Ascending aorta (tissue), 2 donors: Measurements from ENCODE around the gene NCK2. TPM values are rescaled to one million over a fixed set of nuclear protein-coding genes. Genes with fewer than 3 reads are reported as not detected.

Experiments used
- DNase-seq, 2 donors: peaks; one replicate each; pipeline ENCODE4 v3.0.0-alpha.2; 2019; ENCODE audit warnings: low spot score in 2 of 2
- H3K27ac ChIP-seq, 2 donors: fragments of 200-600 bp; sonication (generic); one replicate each; pipeline ENCODE4 v1.5.1; 2016 to 2017; ENCODE audit warnings: mild to moderate bottlenecking in 1 of 2
- H3K27me3 ChIP-seq: fragments of 200-600 bp; sonication (generic); one replicate; pipeline ENCODE4 v1.5.1; 2017
- H3K36me3 ChIP-seq, 2 donors: fragments of 200-600 bp; sonication (generic); one replicate each; pipeline ENCODE4 v1.5.1; 2016
- H3K4me1 ChIP-seq, 2 donors: fragments of 200-600 bp; sonication (generic); one replicate each; pipeline ENCODE4 v1.5.1; 2016 to 2017; ENCODE audit warnings: mild to moderate bottlenecking in 1 of 2
- H3K4me3 ChIP-seq, 2 donors: fragments of 200-600 bp; sonication (generic); one replicate each; pipeline ENCODE4 v1.5.1; 2016 to 2017; ENCODE audit warnings: mild to moderate bottlenecking in 1 of 2
- H3K9me3 ChIP-seq, 2 donors: fragments of 200-600 bp; sonication (generic); one replicate each; pipeline ENCODE4 v1.5.1; 2016
- intact Hi-C: fragments of 100-400 bp; cut with DNase I; formaldehyde crosslinking; loops from one replicate; pipeline ENCODE4 v1.15.1; 2023
- total RNA-seq: library from RNA; depleted of rRNA; stranded (reverse); fragments of >200 nt; gene quantifications from one replicate; pipeline ENCODE4 v1.1.0, GENCODE V29; 2016
- TF ChIP-seq, protein P1 (sequence below), 3 experiments: fragments of 200-600 bp in 2 of 3; fragments of 450-650 bp in 1 of 3; sonication (generic) in 2 of 3; IDR thresholded peaks; one replicate each; pipeline ENCODE4 v1.5.1; 2016 to 2019; ENCODE audit warnings: antibody characterized with exemption in 3 of 3, mild to moderate bottlenecking in 1 of 3, moderate library complexity in 1 of 3

NCK2 gene
- total RNA-seq, 1 donor from 2014 or later, result 57.6 TPM

DNA sequence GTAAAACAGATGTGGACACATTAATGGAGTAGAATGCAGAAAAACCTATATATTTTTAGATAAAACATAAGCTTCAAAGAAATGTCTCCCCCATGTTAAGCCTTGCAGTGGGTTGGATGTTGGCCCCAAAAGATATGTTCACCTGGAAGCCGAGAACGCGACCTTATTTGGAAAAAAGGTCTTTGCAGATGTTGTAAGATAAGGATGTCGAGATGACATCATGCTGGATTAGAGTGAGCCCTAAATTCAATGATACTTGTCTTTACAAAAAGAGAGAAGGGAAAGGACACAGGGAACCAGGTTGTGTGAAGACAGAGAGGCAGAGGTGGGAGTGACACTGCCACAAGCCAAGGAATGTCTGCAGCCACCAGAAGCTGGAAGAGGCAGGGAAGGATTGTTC is 3.1 kb upstream of the NCK2 start:
- H3K27ac ChIP-seq, result no peak overlapping the region
- H3K36me3 ChIP-seq, result no peaks in the 10 kb centered on the region
- DNase-seq, result no peak
- H3K27me3 ChIP-seq, result no peaks in the 10 kb centered on the region
- TF ChIP-seq, protein P1, sequence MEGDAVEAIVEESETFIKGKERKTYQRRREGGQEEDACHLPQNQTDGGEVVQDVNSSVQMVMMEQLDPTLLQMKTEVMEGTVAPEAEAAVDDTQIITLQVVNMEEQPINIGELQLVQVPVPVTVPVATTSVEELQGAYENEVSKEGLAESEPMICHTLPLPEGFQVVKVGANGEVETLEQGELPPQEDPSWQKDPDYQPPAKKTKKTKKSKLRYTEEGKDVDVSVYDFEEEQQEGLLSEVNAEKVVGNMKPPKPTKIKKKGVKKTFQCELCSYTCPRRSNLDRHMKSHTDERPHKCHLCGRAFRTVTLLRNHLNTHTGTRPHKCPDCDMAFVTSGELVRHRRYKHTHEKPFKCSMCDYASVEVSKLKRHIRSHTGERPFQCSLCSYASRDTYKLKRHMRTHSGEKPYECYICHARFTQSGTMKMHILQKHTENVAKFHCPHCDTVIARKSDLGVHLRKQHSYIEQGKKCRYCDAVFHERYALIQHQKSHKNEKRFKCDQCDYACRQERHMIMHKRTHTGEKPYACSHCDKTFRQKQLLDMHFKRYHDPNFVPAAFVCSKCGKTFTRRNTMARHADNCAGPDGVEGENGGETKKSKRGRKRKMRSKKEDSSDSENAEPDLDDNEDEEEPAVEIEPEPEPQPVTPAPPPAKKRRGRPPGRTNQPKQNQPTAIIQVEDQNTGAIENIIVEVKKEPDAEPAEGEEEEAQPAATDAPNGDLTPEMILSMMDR (IDR thresholded peaks at IDR 0.05), result no peak
- peaks cover 4 to 8% of the 10 kb centered on the region in 2 donors for H3K4me1 ChIP-seq
- H3K9me3 ChIP-seq, result no peaks in the 10 kb centered on the region
- intact Hi-C loops, result loop anchor here (5.0 kb wide), 1 partner anchor 451 kb away; the partner anchor contains the start of gene UXS1
- H3K4me3 ChIP-seq, result no peak overlapping the region

DNA sequence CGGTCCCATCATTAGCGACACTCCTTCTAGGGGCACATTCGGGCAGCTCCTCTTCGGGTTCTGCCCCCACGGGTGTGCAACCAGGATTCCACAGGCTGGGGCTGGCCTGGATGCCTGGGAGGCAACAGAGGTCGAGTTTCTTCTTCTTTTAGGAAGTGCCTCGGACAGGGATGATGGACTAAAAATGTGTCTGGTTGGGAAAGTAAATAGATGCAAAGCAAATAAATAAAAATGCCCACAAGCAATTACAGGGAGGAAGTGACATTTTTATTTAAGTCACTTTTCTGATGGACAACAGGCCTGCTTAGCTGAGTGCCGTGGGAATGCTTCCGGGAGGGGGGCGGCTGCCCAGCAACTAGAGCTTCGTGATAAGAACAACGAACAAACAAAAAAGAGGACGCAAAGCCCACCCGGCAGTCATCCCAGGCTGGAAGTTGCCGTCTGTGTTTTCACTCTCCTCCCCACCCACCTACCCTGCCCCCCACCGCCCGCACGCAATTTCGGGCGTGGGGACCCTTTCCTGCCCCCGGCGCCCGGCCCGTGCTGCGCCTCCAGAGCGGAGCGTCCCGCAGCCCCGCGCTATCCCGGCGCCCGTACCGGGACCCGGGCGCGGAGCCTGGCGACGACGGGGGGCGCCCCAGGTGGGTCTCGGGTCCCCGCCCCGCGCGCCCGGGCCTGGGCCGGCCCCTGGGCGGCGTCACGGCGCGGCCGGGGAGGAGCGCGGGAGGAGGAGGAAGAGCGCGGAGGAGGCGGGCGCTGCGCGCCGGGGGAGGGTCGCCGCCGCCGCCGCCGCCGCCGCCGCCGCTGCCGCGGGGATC is 412 bp upstream of the NCK2 start:
- Histone ChIP-seq H3K27me3 (no peaks in the 10 kb centered on the region), H3K4me3 (peak overlapping the region; percentile 77 to 96), H3K27ac (peak overlapping the region; percentile 89 to 94), H3K4me1 (peaks cover 7 to 23% of the 10 kb centered on the region in 2 donors), H3K9me3 (no peaks in the 10 kb centered on the region), H3K36me3 (no peaks in the 10 kb centered on the region)
- DNase-seq, result peak in 1 of 2 donors; percentile 76
- TF ChIP-seq, protein P1 (IDR thresholded peaks at IDR 0.05), result no peak
- intact Hi-C loops, result loop anchor here (2.0 to 5.0 kb wide), 2 partner anchors 167 to 448 kb away; partner anchors contain the start of gene UXS1

DNA sequence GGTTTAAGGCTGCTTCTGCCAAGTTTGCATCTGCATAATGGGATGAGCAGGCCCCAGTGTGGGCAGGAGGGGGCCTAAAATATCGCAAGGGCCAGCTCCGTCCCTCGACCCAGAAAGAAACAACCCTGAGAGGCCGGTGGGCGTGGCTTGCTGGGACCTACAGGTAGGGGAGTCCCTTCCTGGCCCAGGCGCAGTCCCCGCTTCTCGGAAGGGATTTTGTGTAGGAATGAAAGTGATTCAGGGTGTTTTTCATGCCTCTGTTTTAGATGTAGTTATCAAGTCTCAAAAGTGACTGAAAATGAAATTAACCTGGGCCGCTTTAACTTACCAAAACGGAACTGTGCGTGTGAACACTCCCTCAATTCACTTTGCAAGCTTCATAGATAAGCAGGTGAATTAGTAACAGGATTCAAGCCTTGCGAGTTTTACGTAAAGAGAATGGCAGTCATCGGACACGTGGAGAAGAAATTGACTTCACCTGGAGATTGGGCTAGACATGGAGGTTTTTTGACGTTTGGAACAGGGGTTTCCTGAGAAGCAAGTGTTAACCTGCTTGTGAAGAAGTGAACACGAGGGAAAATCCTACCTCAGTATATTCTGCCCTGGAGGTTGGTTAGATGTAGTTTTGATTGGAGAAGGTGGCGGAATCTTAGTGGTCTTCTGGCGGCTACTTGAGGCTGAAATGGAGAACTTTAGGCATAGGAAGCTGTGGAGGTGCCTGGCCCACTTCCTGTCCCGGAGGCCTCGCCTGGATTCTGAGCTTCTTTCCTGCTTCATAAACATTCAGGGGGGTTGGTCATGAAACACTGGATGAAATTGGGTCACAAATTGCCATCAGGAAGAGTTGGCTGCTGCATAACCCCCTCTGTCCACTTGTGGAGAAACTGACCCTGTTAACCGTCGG is 1.7 kb downstream of the NCK2 start:
- Histone ChIP-seq H3K27ac (peak overlapping the region in 1 of 2 donors; percentile 55), H3K36me3 (no peaks in the 10 kb centered on the region), H3K9me3 (no peaks in the 10 kb centered on the region), H3K27me3 (no peaks in the 10 kb centered on the region), H3K4me3 (peak overlapping the region; percentile 77 to 100), H3K4me1 (peaks cover 7 to 23% of the 10 kb centered on the region in 2 donors)
- peak in 1 of 2 donors; percentile 78 for DNase-seq
- TF ChIP-seq, protein P1 (IDR thresholded peaks at IDR 0.05), result no peak
- intact Hi-C loops, result loop anchor here (5.0 kb wide), 4 partner anchors 36 to 144 kb away; no protein-coding TSS in a partner anchor

DNA sequence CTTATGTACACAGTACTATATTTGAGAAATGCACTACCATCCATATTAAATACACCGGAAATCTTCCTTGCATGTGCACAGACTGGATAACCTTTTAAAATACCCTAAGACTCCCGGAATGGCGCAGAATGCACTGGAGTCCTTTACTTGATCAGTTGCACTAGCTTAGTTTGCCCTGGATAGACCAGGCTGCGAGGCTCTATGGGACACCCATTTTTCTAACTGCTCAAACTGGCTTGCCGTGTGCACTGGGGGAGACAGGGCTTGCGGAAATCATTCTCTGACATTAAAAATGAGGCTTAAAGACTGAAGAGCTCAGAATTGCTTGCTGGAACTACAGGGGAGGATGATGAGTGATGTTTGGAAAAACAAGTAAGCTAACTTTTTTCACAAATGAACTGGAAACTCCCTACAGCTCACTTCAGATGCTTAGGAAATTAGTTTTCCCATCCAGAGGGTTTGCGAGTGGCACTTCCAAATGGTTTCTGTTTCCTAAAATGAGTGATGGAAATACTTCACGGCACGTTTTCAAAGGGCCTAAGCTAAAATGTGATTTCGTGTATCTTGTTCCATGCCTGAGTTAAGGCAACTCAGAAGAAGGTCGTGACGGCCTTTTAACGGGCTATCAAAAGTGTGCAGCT is 2.7 kb downstream of the NCK2 start:
- H3K27ac ChIP-seq, result no peak overlapping the region
- H3K4me1 ChIP-seq, result peaks cover 7 to 23% of the 10 kb centered on the region in 2 donors
- DNase-seq, result no peak
- H3K9me3 ChIP-seq, result no peaks in the 10 kb centered on the region
- no peaks in the 10 kb centered on the region for H3K27me3 ChIP-seq
- H3K36me3 ChIP-seq, result no peaks in the 10 kb centered on the region
- TF ChIP-seq, protein P1 (IDR thresholded peaks at IDR 0.05), result no peak
- peak overlapping the region in 1 of 2 donors; percentile 100 for H3K4me3 ChIP-seq
- intact Hi-C loops, result loop anchor here (5.0 kb wide), 4 partner anchors 35 to 145 kb away; no protein-coding TSS in a partner anchor

DNA sequence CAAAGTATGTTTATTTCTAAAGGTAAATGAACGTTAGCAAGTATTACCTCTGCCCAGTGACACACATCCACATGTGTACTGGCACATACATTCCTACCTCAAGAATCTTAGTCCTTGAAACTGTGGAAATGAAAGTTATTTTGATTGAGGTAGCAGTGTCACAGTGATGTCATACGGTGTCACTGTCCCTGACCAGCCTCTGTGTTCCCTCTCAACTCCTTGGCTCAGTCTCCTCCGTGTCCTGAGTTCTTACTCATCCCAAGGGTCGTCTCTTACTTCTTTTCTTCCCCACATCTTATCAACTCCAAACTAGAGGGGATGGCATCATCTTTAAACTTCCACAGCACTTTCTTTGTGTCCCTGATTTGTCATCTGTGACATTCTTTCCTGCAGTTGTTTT is 3.3 kb downstream of the NCK2 start:
- DNase-seq, result no peak
- intact Hi-C loops, result loop anchor here (5.0 kb wide), 4 partner anchors 34 to 146 kb away; no protein-coding TSS in a partner anchor
- no peak overlapping the region for H3K4me3 ChIP-seq
- H3K27me3 ChIP-seq, result no peaks in the 10 kb centered on the region
- H3K4me1 ChIP-seq, result peaks cover 7 to 23% of the 10 kb centered on the region in 2 donors
- H3K36me3 ChIP-seq, result no peaks in the 10 kb centered on the region
- no peaks in the 10 kb centered on the region for H3K9me3 ChIP-seq
- TF ChIP-seq, protein P1 (IDR thresholded peaks at IDR 0.05), result no peak
- no peak overlapping the region for H3K27ac ChIP-seq
